MM.1S (cell line): Measurements from ENCODE around the gene IFI44L.
A peak's percentile ranks its signal among the peaks of the same experiment; 100 is the strongest.

ENCODE experiments used
- DNase-seq: peaks from one replicate; pipeline ENCODE4 v3.0.0-alpha.2; 2015
- H2AFZ ChIP-seq: fragments of 300-600 bp; sonication (generic); 2 replicates; pipeline ENCODE4 v1.6.0; 2016; ENCODE audit warnings: antibody characterized with exemption, low read length
- H3F3A ChIP-seq: fragments of 300-600 bp; sonication (generic); 2 replicates; pipeline ENCODE4 v1.6.1; 2016; ENCODE audit warnings: mild to moderate bottlenecking, antibody characterized with exemption, low read length, moderate library complexity, mixed read lengths; ENCODE audit not compliant: insufficient read depth
- H3K27ac ChIP-seq: fragments of 300-600 bp; sonication (generic); 2 replicates; pipeline ENCODE4 v1.5.1; 2016; ENCODE audit warnings: mild to moderate bottlenecking, low read length
- H3K27me3 ChIP-seq: fragments of 300-600 bp; sonication (generic); replicated peaks from 2 replicates; pipeline ENCODE4 v1.6.0; 2016; ENCODE audit warnings: low read length; ENCODE audit not compliant: insufficient read depth
- H3K36me3 ChIP-seq: fragments of 300-600 bp; sonication (generic); replicated peaks from 2 replicates; pipeline ENCODE4 v1.6.1; 2016; ENCODE audit warnings: mild to moderate bottlenecking, low read length, mixed read lengths; ENCODE audit not compliant: insufficient read depth
- H3K4me1 ChIP-seq: fragments of 300-600 bp; sonication (generic); 2 replicates; pipeline ENCODE4 v1.6.1; 2016; ENCODE audit warnings: low read length, mixed read lengths
- H3K4me2 ChIP-seq: fragments of 300-600 bp; sonication (generic); 2 replicates; pipeline ENCODE4 v1.6.0; 2016; ENCODE audit warnings: low read depth, low read length
- H3K4me3 ChIP-seq: fragments of 300-600 bp; sonication (generic); 2 replicates; pipeline ENCODE4 v1.5.1; 2016; ENCODE audit warnings: low read length, mixed read lengths
- H3K79me2 ChIP-seq: fragments of 300-600 bp; sonication (generic); 2 replicates; pipeline ENCODE4 v1.6.1; 2016; ENCODE audit warnings: mixed run types, low read length, mixed read lengths
- H3K9ac ChIP-seq: fragments of 300-600 bp; sonication (generic); 2 replicates; pipeline ENCODE4 v1.6.1; 2016; ENCODE audit warnings: low read length, mixed read lengths
- H3K9me2 ChIP-seq: fragments of 300-600 bp; sonication (generic); replicated peaks from 2 replicates; pipeline ENCODE4 v1.6.1; 2016; ENCODE audit warnings: mild to moderate bottlenecking, low read length, mixed read lengths; ENCODE audit not compliant: insufficient read depth
- H3K9me3 ChIP-seq: fragments of 300-600 bp; sonication (generic); replicated peaks from 2 replicates; pipeline ENCODE4 v1.6.1; 2016; ENCODE audit warnings: mild to moderate bottlenecking, low read length, mixed read lengths; ENCODE audit not compliant: insufficient read depth
- H4K20me1 ChIP-seq: fragments of 300-600 bp; sonication (generic); 2 replicates; pipeline ENCODE4 v1.6.1; 2016; ENCODE audit warnings: mild to moderate bottlenecking, low read length, moderate library complexity, mixed read lengths; ENCODE audit not compliant: insufficient read depth
- EZH2 ChIP-seq: fragments of 300-600 bp; sonication (generic); optimal IDR thresholded peaks from 2 replicates; pipeline ENCODE3; 2017; ENCODE audit warnings: low read depth, mild to moderate bottlenecking, antibody characterized with exemption, low read length, mixed read lengths
- EZH2phosphoT487 ChIP-seq: fragments of 300-600 bp; sonication (generic); IDR thresholded peaks from 2 replicates; pipeline ENCODE4 v1.6.1; 2018; ENCODE audit warnings: antibody characterized with exemption, low read length
- TF ChIP-seq, protein P1 (sequence below): fragments of 300-600 bp; sonication (generic); IDR thresholded peaks from 2 replicates; pipeline ENCODE4 v1.5.1; 2016; ENCODE audit warnings: antibody characterized with exemption, low read length, mixed read lengths

The IFI44L gene

DNA sequence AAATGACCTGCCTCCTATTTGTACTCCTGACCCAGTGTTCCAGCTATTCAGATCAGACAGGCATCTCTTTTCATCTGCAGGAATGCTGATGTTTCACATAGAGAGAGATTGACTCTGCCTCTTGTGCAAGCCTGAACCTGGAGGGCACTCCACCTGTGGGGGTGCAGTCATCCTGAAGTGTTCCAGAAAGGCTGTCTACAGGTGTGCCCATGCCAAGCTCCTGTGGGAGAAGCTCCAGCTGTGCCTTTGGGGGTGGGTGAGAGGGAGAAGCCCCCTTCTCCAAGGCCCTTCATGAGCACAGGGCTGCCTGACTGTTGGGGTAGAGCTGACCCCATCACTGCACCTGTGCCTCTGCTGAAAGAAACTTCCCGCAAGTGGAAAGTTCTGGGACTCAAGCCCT is 52.2 kb downstream of the IFI44L start:
- Histone ChIP-seq H3K4me2 (no peak overlapping the region), H3K36me3 (no peaks in the 10 kb centered on the region), H3K27me3 (no peaks in the 10 kb centered on the region), H4K20me1 (no peaks in the 10 kb centered on the region), H3F3A (no peaks in the 10 kb centered on the region), H3K4me1 (no peaks in the 10 kb centered on the region), H3K27ac (no peak overlapping the region), H2AFZ (no peak overlapping the region), H3K9me2 (no peaks in the 10 kb centered on the region), H3K9ac (no peak overlapping the region), H3K9me3 (no peaks in the 10 kb centered on the region), H3K4me3 (no peak overlapping the region), H3K79me2 (no peaks in the 10 kb centered on the region)
- no peak for DNase-seq
- TF ChIP-seq EZH2phosphoT487 (no peak), EZH2 (no peak)
- TF ChIP-seq, protein P1, sequence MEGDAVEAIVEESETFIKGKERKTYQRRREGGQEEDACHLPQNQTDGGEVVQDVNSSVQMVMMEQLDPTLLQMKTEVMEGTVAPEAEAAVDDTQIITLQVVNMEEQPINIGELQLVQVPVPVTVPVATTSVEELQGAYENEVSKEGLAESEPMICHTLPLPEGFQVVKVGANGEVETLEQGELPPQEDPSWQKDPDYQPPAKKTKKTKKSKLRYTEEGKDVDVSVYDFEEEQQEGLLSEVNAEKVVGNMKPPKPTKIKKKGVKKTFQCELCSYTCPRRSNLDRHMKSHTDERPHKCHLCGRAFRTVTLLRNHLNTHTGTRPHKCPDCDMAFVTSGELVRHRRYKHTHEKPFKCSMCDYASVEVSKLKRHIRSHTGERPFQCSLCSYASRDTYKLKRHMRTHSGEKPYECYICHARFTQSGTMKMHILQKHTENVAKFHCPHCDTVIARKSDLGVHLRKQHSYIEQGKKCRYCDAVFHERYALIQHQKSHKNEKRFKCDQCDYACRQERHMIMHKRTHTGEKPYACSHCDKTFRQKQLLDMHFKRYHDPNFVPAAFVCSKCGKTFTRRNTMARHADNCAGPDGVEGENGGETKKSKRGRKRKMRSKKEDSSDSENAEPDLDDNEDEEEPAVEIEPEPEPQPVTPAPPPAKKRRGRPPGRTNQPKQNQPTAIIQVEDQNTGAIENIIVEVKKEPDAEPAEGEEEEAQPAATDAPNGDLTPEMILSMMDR: no peak

DNA sequence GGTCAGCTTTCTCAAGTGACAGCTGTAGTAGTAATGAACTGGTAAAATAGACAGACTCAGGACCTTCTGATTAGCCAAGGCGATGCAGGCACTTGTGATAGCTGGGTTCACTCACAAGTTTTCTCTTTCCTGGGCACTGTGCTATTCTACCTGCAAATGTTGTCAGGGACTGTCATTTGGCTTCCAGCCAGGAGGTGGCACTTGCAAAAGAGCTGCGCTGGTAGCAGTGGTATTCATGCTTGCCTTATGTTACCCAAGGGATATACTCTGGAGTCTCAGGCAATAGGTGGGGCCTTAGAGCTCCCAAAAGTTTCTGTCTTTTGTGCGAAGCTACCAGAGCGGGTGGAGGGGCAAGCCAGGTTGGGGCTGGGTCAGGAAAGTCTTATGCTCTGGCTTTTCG is 52.9 kb downstream of the IFI44L start:
- Histone ChIP-seq H3K9me2 (no peaks in the 10 kb centered on the region), H3K4me2 (no peak overlapping the region), H3K4me3 (no peak overlapping the region), H3K4me1 (peaks cover 5% of the 10 kb centered on the region; the same call in 1 of the 2 replicates), H2AFZ (no peak overlapping the region), H3K27me3 (no peaks in the 10 kb centered on the region), H3K9me3 (no peaks in the 10 kb centered on the region), H3F3A (no peaks in the 10 kb centered on the region), H3K36me3 (no peaks in the 10 kb centered on the region), H3K9ac (no peak overlapping the region), H3K79me2 (no peaks in the 10 kb centered on the region), H3K27ac (no peak overlapping the region), H4K20me1 (no peaks in the 10 kb centered on the region)
- no peak for DNase-seq
- TF ChIP-seq, protein P1: peak; percentile 36
- no peak for TF ChIP-seq EZH2

DNA sequence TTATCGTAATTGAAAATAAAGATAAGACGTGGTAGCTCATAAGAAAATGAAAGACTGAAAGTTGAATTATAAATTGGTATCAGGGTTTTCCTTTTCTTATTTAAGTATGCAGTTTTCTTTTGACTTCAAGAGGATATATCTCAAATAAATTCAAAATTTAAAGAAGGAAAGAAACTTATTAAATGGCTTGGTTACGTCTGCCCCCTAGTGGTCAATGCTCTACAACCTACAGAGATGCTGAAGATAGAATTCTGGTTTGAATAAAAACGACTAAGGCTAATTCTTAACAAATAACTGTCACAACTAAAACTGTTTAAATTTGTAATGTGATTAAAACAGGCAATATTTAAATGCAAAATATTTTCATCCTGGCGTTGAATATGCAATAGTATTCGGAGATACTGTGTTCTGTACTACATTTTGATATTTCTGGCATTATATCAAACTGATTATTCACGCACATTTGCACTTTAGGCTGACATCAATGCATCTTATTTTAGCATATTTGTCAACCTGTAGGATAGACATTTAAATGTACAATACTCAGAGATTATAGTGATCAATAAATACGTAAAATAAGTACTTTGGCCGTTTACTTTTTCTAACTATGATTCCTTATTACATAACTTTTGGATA is 56.2 kb downstream of the IFI44L start:
- peak; percentile 66 for DNase-seq
- no peaks in the 10 kb centered on the region for H3K36me3 ChIP-seq
- no peaks in the 10 kb centered on the region for H3K27me3 ChIP-seq
- H2AFZ ChIP-seq: no peak overlapping the region
- peaks cover 11% of the 10 kb centered on the region; the same call in 1 of the 2 replicates for H3K4me1 ChIP-seq
- no peaks in the 10 kb centered on the region for H3K79me2 ChIP-seq
- no peaks in the 10 kb centered on the region for H3K9me2 ChIP-seq
- TF ChIP-seq EZH2phosphoT487 (no peak), EZH2 (no peak)
- TF ChIP-seq, protein P1: peak; percentile 78
- no peak overlapping the region for H3K9ac ChIP-seq
- H3K27ac ChIP-seq: no peak overlapping the region
- H3K4me2 ChIP-seq: no peak overlapping the region
- H3F3A ChIP-seq: no peaks in the 10 kb centered on the region
- H3K9me3 ChIP-seq: no peaks in the 10 kb centered on the region
- no peaks in the 10 kb centered on the region for H4K20me1 ChIP-seq
- H3K4me3 ChIP-seq: no peak overlapping the region
